Activated gamma-delta T cell treated with anti-CD3 and anti-CD28 coated beads, Interleukin-2, amount 50 U/mL, for 16 hours (primary cell): ENCODE data around the gene GPRIN2.
"Not testable (repeated sequence)": the region's sequence is repeated elsewhere in the genome, so short reads cannot be mapped to it uniquely, and the experiment has no call there.

ENCODE experiments used
- DNase-seq: peaks from one replicate; pipeline ENCODE4 v3.0.0-alpha.2; 2020; ENCODE audit warnings: low read depth

Gene GPRIN2

GRCh38 chr10:46567151-46567550, 10.7 kb upstream of the GPRIN2 start:
- DNase-seq: not testable (repeated sequence)

- DNase-seq: not testable (repeated sequence)
These were observed 9.3 kb upstream of the GPRIN2 start for GRCh38 chr10:46565591-46566332.

- DNase-seq: no peak
These were observed 4.5 kb upstream of the GPRIN2 start for GRCh38 chr10:46560952-46561351.

GRCh38 chr10:46560381-46560780, 3.9 kb upstream of the GPRIN2 start:
- DNase-seq: no peak

DNA sequence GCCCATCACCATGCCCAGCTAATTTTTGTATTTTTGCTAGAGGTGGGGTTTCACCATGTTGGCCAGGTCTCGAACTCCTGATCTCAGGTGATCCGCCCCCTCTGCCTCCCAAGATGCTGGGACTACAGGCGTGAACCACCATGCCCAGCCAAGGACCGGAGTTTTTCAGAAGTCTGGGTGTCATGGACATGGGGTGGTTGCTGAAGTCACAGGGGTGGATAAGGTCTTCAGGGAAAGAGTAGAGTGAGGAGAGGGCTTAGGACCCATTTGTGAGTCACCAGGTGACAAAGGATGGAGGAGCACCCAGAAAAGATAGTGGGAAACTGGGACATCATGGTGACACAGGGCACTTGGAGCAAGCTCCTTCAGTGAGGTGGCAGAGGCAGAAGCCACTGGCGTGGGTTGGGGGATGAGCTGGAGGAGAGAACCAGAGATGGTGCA, 2.8 kb upstream of the GPRIN2 start:
- DNase-seq: no peak

DNA sequence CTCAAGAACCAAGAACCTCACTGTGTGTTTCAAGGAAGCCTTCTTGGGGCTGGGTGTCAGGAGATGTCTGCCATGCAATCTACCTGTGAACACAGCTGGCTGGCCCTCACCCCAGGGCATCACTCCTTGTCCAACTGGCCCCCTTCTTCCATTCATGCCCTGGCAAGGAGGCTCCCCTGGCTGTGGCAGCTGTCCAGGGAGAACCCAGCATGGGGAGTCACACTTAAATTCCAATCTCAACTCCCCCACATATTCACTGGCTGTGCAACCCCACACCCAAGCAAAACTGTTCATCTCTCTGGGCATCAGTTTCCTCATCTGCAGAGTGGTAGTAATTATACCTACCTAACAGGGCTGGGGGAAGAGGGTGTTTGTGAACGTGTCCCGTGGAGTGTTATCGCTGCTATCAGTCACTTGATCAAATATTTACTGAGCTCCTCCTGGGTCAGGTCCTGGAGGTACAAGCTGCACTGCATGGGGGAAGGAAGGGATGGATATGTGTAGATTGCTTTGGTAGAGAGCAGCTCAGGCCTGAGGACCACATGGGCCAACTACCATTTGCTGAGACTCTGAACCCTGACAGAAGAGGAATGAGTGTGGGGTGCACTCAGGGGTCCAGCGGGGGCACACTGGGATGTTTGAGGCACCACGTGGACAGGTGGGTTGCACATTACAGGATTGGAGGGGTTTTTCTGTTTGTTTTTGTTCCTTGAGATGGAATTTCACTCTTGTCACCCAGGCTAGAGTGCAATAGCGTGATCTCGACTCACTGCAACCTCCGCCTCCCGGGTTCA, 2.1 kb upstream of the GPRIN2 start:
- no peak for DNase-seq

DNA sequence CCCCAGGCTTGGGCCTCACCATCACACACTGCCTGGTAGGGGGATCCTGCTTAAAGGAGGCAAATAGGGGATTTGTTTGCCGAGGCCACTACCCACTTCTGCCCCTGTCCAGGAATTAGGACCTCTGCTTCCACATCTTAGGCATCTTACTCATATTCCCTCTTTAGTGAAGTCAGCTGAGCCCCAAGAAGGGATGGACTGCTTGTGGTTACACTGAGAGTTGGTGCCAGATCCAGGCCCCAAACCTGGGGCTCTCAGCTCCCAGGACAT, 1.6 kb upstream of the GPRIN2 start:
- no peak for DNase-seq

- no peak for DNase-seq
These were observed 1.1 kb upstream of the GPRIN2 start for GRCh38 chr10:46557319-46558121.

DNA sequence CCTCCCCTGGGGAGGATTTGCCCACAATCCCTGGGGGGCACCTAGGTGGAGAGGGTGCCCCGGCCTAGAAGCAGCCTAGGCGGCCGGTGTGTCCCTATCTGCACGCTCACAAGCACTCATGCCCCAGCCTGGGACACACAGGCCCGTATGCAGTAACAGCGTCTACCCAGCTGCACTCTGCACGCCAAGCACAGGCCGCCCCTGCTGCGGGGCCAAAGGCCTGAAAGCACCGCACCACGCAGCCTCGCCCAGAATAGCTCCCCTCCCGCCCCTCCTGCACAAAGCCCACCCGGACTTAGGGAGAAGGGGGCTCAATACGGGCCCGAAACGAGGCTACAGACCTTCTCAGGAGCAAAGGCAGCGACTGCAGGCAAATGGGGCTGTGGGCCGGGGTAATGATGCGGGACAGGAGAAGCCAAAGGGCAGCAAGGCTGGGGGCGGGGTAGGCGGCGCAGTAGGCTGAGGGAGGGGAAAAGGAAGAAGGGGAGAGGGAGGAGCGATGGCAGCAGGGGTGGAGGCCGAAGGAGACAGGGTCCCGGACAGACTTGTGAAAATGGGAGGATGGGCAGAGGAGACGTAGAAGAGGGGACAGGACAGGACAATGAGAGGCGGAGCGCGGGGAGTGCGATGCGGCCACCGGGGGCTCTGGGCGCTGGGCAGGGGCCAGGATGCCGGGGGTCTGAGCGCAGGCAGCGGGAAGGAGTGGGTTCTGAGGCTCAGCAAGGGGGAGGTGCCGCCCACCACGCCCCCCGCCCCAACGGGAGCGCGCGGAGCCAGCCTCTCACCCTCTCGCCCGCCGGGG, 544 bp downstream of the GPRIN2 start:
- no peak for DNase-seq

DNA sequence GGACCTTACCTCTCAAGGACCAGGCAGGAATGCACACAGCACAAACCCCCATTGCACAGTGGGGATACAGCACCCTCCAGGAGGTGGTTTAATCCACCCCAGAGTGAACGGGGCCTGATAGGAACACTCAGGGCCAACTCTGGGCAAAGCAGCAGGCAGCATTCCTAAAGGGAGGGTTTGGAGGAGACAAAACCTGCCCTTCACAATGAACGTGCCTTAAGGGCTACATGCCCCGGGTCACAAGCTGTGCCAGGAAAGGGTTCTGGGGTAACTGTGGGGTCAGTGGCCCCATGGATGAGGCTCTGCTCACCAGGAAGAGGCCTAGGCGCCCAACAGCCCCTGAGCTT, 1.1 kb downstream of the GPRIN2 start:
- no peak for DNase-seq

GRCh38 chr10:46554166-46554781, 2.2 kb downstream of the GPRIN2 start:
- no peak for DNase-seq

- no peak for DNase-seq
These were observed 3.0 kb downstream of the GPRIN2 start for GRCh38 chr10:46553238-46554049.

DNA sequence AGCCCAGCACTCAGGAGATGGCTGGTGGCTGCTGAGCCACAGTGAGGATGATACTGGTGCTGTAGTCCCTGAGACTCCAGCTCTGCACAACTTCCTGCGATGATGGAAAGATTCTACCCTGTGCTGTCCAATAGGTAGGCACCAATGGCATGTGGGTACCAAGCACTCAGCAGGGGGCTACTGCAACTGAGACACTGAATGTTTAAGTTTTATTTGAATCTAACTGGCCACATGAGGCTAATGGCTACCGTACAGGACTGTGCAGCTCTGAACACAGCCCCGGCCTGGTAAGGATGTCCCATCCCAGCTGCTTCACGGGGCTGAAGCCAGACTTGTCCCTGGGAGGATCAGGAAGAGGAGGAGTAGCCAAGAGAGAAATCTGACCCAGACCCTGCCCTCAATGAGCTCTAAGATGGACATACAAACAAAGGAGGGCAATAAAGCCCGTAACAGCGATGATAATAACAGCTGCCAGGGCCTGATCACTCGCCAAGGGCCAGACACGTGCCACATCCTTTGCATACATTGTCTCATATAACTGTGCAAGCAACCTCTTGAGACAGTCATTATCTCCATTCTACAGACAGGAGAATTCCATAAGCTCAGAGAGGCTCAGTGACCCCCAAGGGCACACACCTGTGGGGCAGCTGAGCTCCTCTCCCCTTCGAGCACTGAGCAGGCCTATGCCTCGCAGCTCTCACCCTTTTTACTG, 3.8 kb downstream of the GPRIN2 start:
- DNase-seq: no peak

DNA sequence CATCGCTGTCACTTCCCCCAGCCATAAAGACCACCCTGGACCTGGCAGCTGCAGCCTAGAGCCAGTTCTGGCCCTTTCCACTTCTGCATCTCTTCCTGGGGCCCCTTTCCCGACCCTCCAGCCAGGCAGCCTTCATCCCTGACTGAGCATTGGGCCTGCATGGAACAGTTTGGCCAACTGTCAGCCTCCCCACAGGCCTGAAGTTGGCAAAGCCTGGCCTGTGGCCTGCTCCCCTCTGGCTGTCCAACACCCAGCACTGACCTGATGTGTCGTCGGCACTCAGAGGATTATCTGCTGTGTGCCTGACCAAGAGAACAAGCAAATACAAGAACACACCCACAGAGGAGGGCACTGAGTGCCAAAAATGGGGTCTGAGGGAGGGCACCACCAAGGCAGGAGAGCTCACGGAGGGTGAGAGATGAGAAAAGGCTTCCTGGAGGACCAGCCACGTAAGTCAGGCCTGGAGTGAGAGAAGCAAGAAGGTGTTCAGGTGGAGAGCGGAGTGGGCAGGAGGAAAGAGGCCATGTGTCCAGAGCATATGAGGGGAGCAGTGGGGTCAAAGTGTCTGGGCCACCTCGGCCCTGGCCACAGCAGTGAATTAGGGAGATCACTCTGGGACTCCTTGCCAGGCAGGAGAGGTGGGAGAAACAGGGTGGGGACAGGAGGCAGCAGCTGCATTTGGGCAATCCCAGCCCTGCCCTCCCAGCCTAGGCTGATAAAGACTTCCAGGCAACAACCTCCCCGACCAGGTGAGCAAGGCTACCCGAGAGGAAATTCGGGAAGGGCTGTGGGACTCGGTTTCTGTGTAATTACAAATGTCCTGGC, 4.5 kb downstream of the GPRIN2 start:
- DNase-seq: no peak

DNA sequence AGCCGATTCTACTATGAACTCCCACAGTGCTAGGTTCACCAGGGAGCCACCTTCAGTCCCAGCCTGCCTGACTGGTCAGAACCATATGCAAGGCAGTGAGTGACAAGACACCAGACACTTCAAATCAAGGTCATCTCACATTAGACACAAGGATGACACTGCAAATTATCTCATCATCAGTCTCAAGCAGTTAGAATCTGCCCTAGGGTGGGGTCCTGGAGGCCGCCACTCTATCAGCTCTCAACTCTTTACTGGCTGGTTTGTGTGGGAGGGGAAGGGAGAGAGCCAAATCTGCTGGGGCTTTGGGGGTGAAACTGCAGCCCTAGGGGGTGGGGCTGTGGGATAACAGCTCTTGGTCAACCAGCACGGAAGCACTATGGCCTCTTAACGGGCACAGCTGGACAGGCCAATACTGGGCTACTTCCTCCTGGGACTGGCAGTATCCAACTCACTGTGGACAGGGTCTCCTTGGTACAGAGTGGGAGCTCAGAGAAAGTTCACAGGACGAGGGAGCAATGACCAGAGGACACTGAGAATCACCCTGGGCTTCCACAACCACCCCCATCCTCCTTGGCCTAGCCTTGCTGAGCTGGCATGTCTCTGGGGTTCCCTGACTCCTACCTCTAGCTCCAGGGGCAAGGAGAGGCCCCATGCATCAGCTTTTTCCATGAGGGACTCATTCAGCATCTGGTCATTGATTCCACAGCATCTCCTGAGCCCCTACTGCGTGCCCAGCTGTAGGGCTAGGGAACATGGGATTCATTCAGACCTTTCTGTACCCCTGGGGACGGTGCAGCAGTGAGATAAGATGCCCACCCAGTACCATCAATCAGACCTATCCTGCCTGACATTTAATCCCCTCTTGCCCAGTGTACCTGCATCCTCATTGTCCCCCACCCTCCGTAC, 5.4 kb downstream of the GPRIN2 start:
- no peak for DNase-seq

GRCh38 chr10:46550076-46550790, 6.2 kb downstream of the GPRIN2 start:
- DNase-seq: no peak
